ENCODE measurements around the gene MPDZ. TPM values are rescaled to one million over a fixed set of nuclear protein-coding genes. Genes with fewer than 3 reads are reported as not detected.

Gene MPDZ
- total and polyA plus RNA-seq, 2 of the 13 experiments (the other 11 are each of a cell fraction or from before 2014, with no cell fraction given), result 12.4 to 14.7 TPM

GRCh38 chr9:13278368-13279246 lies 885 bp downstream of the MPDZ start (continued):
- no peak for TF ChIP-seq BCL3 (CRISPR knock-in tag; IDR thresholded peaks at IDR 0.05)
- 0 out of 2 replicates have a peak, but pooled peaks have one; percentile 34 for TF ChIP-seq RBFOX2 (IDR thresholded peaks at IDR 0.05; ENCODE audit: low read depth, low read length)
- TF ChIP-seq EEA1 (CRISPR knock-in tag; IDR thresholded peaks at IDR 0.05; ENCODE audit: borderline replicate concordance), result no peak
- TF ChIP-seq IRF2 (CRISPR knock-in tag; IDR thresholded peaks at IDR 0.05), result no peak
- no peak for TF ChIP-seq ZNF670 (CRISPR knock-in tag; IDR thresholded peaks at IDR 0.05; ENCODE audit: borderline replicate concordance)
- TF ChIP-seq NPAS2 (CRISPR knock-in tag; IDR thresholded peaks at IDR 0.05; ENCODE audit: borderline replicate concordance), result no peak
- no peak for TF ChIP-seq MAF1 (CRISPR knock-in tag; IDR thresholded peaks at IDR 0.05; ENCODE audit: borderline replicate concordance)
- peak; percentile 35; the same call in 1 of the 2 replicates for TF ChIP-seq POLR2G (IDR thresholded peaks at IDR 0.05; ENCODE audit: low read depth, low read length)
- TF ChIP-seq HNF4G (IDR thresholded peaks at IDR 0.05; ENCODE audit: borderline replicate concordance, low read depth, low read length), result no peak
- TF ChIP-seq HNF4G (CRISPR knock-in tag; IDR thresholded peaks at IDR 0.05; ENCODE audit: borderline replicate concordance, low read depth), result no peak
- TF ChIP-seq HOXD1 (CRISPR knock-in tag; IDR thresholded peaks at IDR 0.05), result no peak
- peak; percentile 40 for TF ChIP-seq AGO2 (optimal IDR thresholded peaks at IDR 0.05; ENCODE audit: low read depth, low read length)
- peak; percentile 89 for TF ChIP-seq ZNF263 (CRISPR knock-in tag; IDR thresholded peaks at IDR 0.05)
- no peak for TF ChIP-seq SETDB1 (CRISPR knock-in tag; IDR thresholded peaks at IDR 0.05; ENCODE audit: borderline replicate concordance)
- TF ChIP-seq ZBTB8A (CRISPR knock-in tag; IDR thresholded peaks at IDR 0.05; ENCODE audit: borderline replicate concordance, low read depth), result no peak
- TF ChIP-seq DNMT1 (CRISPR knock-in tag; IDR thresholded peaks at IDR 0.05), result no peak
- no peak for TF ChIP-seq NR2F6 (IDR thresholded peaks at IDR 0.05)
- no peak for TF ChIP-seq NR2F6 (CRISPR knock-in tag; IDR thresholded peaks at IDR 0.05)
- TF ChIP-seq HNRNPH1 (optimal IDR thresholded peaks at IDR 0.05; ENCODE audit: low read depth, low read length), result no peak
- no peak for TF ChIP-seq MTF1 (CRISPR knock-in tag; IDR thresholded peaks at IDR 0.05)
- no peak for TF ChIP-seq SMAD9 (CRISPR knock-in tag; IDR thresholded peaks at IDR 0.05)
- TF ChIP-seq NCOA5 (CRISPR knock-in tag; IDR thresholded peaks at IDR 0.05), result no peak
- TF ChIP-seq KMT2B (CRISPR knock-in tag; IDR thresholded peaks at IDR 0.05), result peak; percentile 33; the same call in 1 of the 2 replicates
- no peak for TF ChIP-seq ELK4 (CRISPR knock-in tag; IDR thresholded peaks at IDR 0.05; ENCODE audit: borderline replicate concordance)
- TF ChIP-seq ZBED4 (CRISPR knock-in tag; IDR thresholded peaks at IDR 0.05; ENCODE audit: borderline replicate concordance), result no peak
- TF ChIP-seq MYNN (CRISPR knock-in tag; IDR thresholded peaks at IDR 0.05; ENCODE audit: low read depth), result no peak
